Mucosa of descending colon (tissue), 3 donors: Measurements from ENCODE around the gene MYLK. TPM values are rescaled to one million over a fixed set of nuclear protein-coding genes. Genes with fewer than 3 reads are reported as not detected.

Experiments
- ATAC-seq: fragments of 200-7000 bp; cut with Tn5 transposase; one replicate; pipeline ENCODE4 v1.9.1; 2020; ENCODE audit warnings: mild to moderate bottlenecking, moderate library complexity
- DNase-seq, 3 donors: peaks; one replicate each; pipeline ENCODE4 v3.0.0-alpha.2; 2020
- H3K36me3 ChIP-seq: fragments of 200-600 bp; one replicate; pipeline ENCODE4 v1.8.0; 2021; ENCODE audit warnings: low read depth, mild to moderate bottlenecking
- H3K4me1 ChIP-seq: fragments of 200-600 bp; one replicate; pipeline ENCODE4 v1.8.0; 2021; ENCODE audit warnings: low read depth, mild to moderate bottlenecking
- H3K4me3 ChIP-seq: fragments of 200-600 bp; one replicate; pipeline ENCODE4 v1.8.0; 2021; ENCODE audit warnings: mild to moderate bottlenecking
- H3K9me3 ChIP-seq: fragments of 200-600 bp; one replicate; pipeline ENCODE4 v1.8.0; 2021; ENCODE audit warnings: mild to moderate bottlenecking
- CTCF ChIP-seq: fragments of 200-600 bp; IDR thresholded peaks from one replicate; pipeline ENCODE4 v1.8.0; 2022; ENCODE audit warnings: antibody characterized with exemption, mild to moderate bottlenecking
- intact Hi-C, 2 donors: fragments of 100-400 bp; cut with DNase I in 1 of 2; cut with micrococcal nuclease in 1 of 2; formaldehyde crosslinking; loops; one replicate each; pipeline versions ENCODE4 v1.11.0 to v1.11.1; 2022; cut with DNase I, micrococcal nuclease
- total RNA-seq, 3 donors: library from RNA; stranded (reverse); fragmentation: NEBNext Ultra II Directional in 2 of 3; extraction: Animal tissue kit (Norgen Biotek cat#: 25700) in 2 of 3; gene quantifications; one replicate each; pipeline versions ENCODE4 v1.2.1 to v1.2.4, GENCODE V29; 2021 to 2023
- donor health status: DM: no; HTN: no; CAD: no; lungs with moderate emphysema.
- donor health status: DM: no; HTN: no; CAD: no.
- donor health status: DM: no; HTN: yes; CAD: no.

MYLK gene
- total RNA-seq, 3 donors from 2014 or later = 157 to 1,614 (median 175) TPM

GRCh38 chr3:123627673-123628670 is 256.2 kb downstream of the MYLK start:
- ATAC-seq = peak; percentile 29
- no peaks in the 10 kb centered on the region for H3K9me3 ChIP-seq

GRCh38 chr3:123626881-123627280 is 257.3 kb downstream of the MYLK start:
- intact Hi-C loops = no loop called here
- DNase-seq = no peak
- Histone ChIP-seq H3K4me1 (no peaks in the 10 kb centered on the region), H3K36me3 (no peaks in the 10 kb centered on the region), H3K9me3 (no peaks in the 10 kb centered on the region), H3K4me3 (no peak overlapping the region)
- TF ChIP-seq CTCF = no peak
- no peak for ATAC-seq

More at GRCh38 chr3:123627673-123628670, 256.2 kb downstream of the MYLK start:
- Histone ChIP-seq H3K4me1 (no peaks in the 10 kb centered on the region), H3K36me3 (no peaks in the 10 kb centered on the region), H3K4me3 (no peak overlapping the region)
- no peak for TF ChIP-seq CTCF
- peak in 1 of 3 donors; percentile 20 for DNase-seq
- intact Hi-C loops = no loop called here

- no peaks in the 10 kb centered on the region for H3K36me3 ChIP-seq
- no peaks in the 10 kb centered on the region for H3K4me1 ChIP-seq
- no peaks in the 10 kb centered on the region for H3K9me3 ChIP-seq
- ATAC-seq (no peak), DNase-seq (no peak)
- no peak overlapping the region for H3K4me3 ChIP-seq
- no peak for TF ChIP-seq CTCF
- intact Hi-C loops = no loop called here
Observed at GRCh38 chr3:123624302-123624701, 259.8 kb downstream of the MYLK start.

- Histone ChIP-seq H3K9me3 (no peaks in the 10 kb centered on the region), H3K4me3 (no peak overlapping the region), H3K4me1 (no peaks in the 10 kb centered on the region), H3K36me3 (no peaks in the 10 kb centered on the region)
- intact Hi-C loops = no loop called here
- no peak for DNase-seq
- no peak for ATAC-seq
- TF ChIP-seq CTCF = no peak
Observed at GRCh38 chr3:123623346-123623880, 260.7 kb downstream of the MYLK start.

- no peak for TF ChIP-seq CTCF
- H3K9me3 ChIP-seq = no peaks in the 10 kb centered on the region
- intact Hi-C loops = no loop called here
- no peaks in the 10 kb centered on the region for H3K4me1 ChIP-seq
- ATAC-seq (no peak), DNase-seq (no peak)
- no peaks in the 10 kb centered on the region for H3K36me3 ChIP-seq
- H3K4me3 ChIP-seq = no peak overlapping the region
Observed at GRCh38 chr3:123622766-123623165, 261.4 kb downstream of the MYLK start.
